ENCODE measurements around the gene ZFC3H1.
"Not testable (repeated sequence)": the region's sequence is repeated elsewhere in the genome, so short reads cannot be mapped to it uniquely, and the experiment has no call there.

Gene ZFC3H1

GRCh38 chr12:71576496-71576895, 87.2 kb downstream of the ZFC3H1 start:
- DNase-seq (ENCODE audit: low read depth in 1 of 2, low spot score in 1 of 2): no peak
- Histone ChIP-seq H3K27ac (replicated peaks) (no peak overlapping the region), H3K27me3 (ENCODE audit: insufficient read depth, poor library complexity, severe bottlenecking) (no peaks in the 10 kb centered on the region), H3K4me3 (replicated peaks; ENCODE audit: insufficient read depth, low read length) (no peak overlapping the region)
- TF ChIP-seq SPI1 (IDR thresholded peaks at IDR 0.05; ENCODE audit: borderline replicate concordance, low read depth) (no peak), POLR2AphosphoS5 (IDR thresholded peaks at IDR 0.05; ENCODE audit: low read depth) (no peak), REST (IDR thresholded peaks at IDR 0.05; ENCODE audit: insufficient replicate concordance, low read depth) (no peak)
- TF ChIP-seq, protein P1, sequence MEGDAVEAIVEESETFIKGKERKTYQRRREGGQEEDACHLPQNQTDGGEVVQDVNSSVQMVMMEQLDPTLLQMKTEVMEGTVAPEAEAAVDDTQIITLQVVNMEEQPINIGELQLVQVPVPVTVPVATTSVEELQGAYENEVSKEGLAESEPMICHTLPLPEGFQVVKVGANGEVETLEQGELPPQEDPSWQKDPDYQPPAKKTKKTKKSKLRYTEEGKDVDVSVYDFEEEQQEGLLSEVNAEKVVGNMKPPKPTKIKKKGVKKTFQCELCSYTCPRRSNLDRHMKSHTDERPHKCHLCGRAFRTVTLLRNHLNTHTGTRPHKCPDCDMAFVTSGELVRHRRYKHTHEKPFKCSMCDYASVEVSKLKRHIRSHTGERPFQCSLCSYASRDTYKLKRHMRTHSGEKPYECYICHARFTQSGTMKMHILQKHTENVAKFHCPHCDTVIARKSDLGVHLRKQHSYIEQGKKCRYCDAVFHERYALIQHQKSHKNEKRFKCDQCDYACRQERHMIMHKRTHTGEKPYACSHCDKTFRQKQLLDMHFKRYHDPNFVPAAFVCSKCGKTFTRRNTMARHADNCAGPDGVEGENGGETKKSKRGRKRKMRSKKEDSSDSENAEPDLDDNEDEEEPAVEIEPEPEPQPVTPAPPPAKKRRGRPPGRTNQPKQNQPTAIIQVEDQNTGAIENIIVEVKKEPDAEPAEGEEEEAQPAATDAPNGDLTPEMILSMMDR (IDR thresholded peaks at IDR 0.05; ENCODE audit: insufficient read depth, low read length): no peak

GRCh38 chr12:71569885-71570284, 93.8 kb downstream of the ZFC3H1 start:
- not testable (repeated sequence) for DNase-seq (ENCODE audit: low read depth in 1 of 2, low spot score in 1 of 2); H3K4me3 ChIP-seq (replicated peaks; ENCODE audit: insufficient read depth, low read length); H3K27ac ChIP-seq (replicated peaks); H3K27me3 ChIP-seq (ENCODE audit: insufficient read depth, poor library complexity, severe bottlenecking)

DNA sequence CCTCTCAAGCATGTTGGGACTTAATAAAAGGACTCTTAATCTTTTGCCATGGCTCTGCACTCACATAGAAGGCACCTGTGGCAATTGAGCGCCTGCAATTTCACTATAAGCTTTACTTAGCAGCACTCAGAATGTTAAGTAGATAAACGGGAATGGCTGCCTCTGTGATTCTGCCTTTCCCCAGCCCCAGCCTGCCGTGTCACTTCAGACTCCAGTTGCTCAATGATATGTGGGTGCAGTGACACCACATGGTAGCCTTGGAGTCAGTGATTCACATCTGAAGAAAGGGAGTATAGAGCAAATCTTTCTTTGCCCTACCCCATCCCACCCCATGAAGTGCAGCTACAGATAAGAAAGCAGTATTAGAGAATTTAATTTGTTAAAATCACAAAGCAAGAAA, 96.1 kb downstream of the ZFC3H1 start:
- Histone ChIP-seq H3K27ac (replicated peaks) (no peak overlapping the region), H3K27me3 (ENCODE audit: insufficient read depth, poor library complexity, severe bottlenecking) (no peaks in the 10 kb centered on the region), H3K4me3 (replicated peaks; ENCODE audit: insufficient read depth, low read length) (no peak overlapping the region)
- DNase-seq (ENCODE audit: low read depth in 1 of 2, low spot score in 1 of 2): no peak
- no peak for TF ChIP-seq REST (IDR thresholded peaks at IDR 0.05; ENCODE audit: insufficient replicate concordance, low read depth)
- TF ChIP-seq SPI1 (IDR thresholded peaks at IDR 0.05; ENCODE audit: borderline replicate concordance, low read depth): no peak
- TF ChIP-seq POLR2AphosphoS5 (IDR thresholded peaks at IDR 0.05; ENCODE audit: low read depth): no peak
- TF ChIP-seq, protein P1 (IDR thresholded peaks at IDR 0.05; ENCODE audit: insufficient read depth, low read length): no peak
- no peak for TF ChIP-seq GABPA (IDR thresholded peaks at IDR 0.05; ENCODE audit: low read depth)

- TF ChIP-seq SPI1 (IDR thresholded peaks at IDR 0.05; ENCODE audit: borderline replicate concordance, low read depth) (no peak), REST (IDR thresholded peaks at IDR 0.05; ENCODE audit: insufficient replicate concordance, low read depth) (no peak), POLR2AphosphoS5 (IDR thresholded peaks at IDR 0.05; ENCODE audit: low read depth) (no peak), GABPA (IDR thresholded peaks at IDR 0.05; ENCODE audit: low read depth) (no peak)
- TF ChIP-seq, protein P1 (IDR thresholded peaks at IDR 0.05; ENCODE audit: insufficient read depth, low read length): no peak
- Histone ChIP-seq H3K4me3 (replicated peaks; ENCODE audit: insufficient read depth, low read length) (no peak overlapping the region), H3K27me3 (ENCODE audit: insufficient read depth, poor library complexity, severe bottlenecking) (no peaks in the 10 kb centered on the region), H3K27ac (replicated peaks) (no peak overlapping the region)
- no peak for DNase-seq (ENCODE audit: low read depth in 1 of 2, low spot score in 1 of 2)
Measured at GRCh38 chr12:71566655-71567054, 97.0 kb downstream of the ZFC3H1 start.

All from HL-60 (cell line).